ENCODE measurements around the gene KDM4E. TPM values are rescaled to one million over a fixed set of nuclear protein-coding genes. Genes with fewer than 3 reads are reported as not detected.

KDM4E gene
- polyA plus RNA-seq, 1 donor (not counting 4 experiments of a cell fraction or from before 2014, with no cell fraction given) = not detected

DNA sequence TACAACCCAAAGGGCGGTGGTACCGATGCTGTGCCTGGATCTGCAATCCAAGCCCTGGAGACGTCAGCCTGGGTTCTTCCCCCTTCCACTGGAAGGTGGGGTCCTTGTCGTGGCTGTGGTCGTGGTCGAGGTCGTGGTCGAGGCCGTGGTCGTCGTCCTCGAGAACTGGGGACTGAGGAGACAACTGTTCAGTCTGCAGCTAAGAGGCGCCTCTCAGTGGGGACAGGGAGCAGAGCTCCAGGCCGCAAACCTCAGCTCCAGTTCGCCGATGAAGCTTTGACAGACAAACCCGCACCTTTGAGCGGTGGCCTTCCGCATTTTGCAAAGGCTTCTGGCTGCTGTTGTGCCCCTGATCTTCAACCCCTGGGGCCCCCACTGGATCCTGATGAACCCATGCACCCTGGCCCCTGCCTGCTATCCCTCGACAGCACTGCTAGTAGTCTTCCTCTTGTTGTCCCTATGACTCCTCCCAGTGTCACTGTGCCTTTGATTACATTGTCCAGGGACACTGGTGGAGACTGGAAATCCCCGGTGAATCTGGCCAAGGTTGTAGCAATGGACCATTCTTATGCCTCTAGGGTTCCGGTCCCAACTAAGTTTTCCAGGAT is 25.6 kb downstream of the KDM4E start:
- Histone ChIP-seq H3K4me2 (ENCODE audit: control insufficient read depth, extremely low read depth, insufficient read depth, low read depth, low read length) (no peak overlapping the region), H4K20me1 (ENCODE audit: control insufficient read depth, extremely low read depth, insufficient read depth, low read length) (no peaks in the 10 kb centered on the region), H3K9me3 (ENCODE audit: control insufficient read depth, low read depth, low read length) (no peaks in the 10 kb centered on the region), H3K79me2 (ENCODE audit: control insufficient read depth, insufficient read depth, low read length) (no peaks in the 10 kb centered on the region), H3K9me1 (ENCODE audit: control insufficient read depth, extremely low read depth, insufficient read depth, low read length) (no peaks in the 10 kb centered on the region), H3K27me3 (ENCODE audit: control insufficient read depth, extremely low read depth, insufficient read depth, low read length) (peaks cover 7% of the 10 kb centered on the region), H3K4me1 (ENCODE audit: control insufficient read depth, extremely low read depth, insufficient read depth, low read length) (no peaks in the 10 kb centered on the region), H3K27ac (ENCODE audit: control insufficient read depth, insufficient read depth, low read length) (no peak overlapping the region), H3K36me3 (ENCODE audit: control insufficient read depth in 2 of 2, extremely low read depth in 1 of 2, insufficient read depth in 2 of 2, low read length in 2 of 2) (no peaks in the 10 kb centered on the region), H3K9ac (ENCODE audit: control insufficient read depth, extremely low read depth, insufficient read depth, low read length) (no peak overlapping the region), H2AFZ (ENCODE audit: control insufficient read depth, low read length) (no peak overlapping the region), H3K4me3 (ENCODE audit: control insufficient read depth in 2 of 3, extremely low read depth in 1 of 3, insufficient read depth in 2 of 3, low read depth in 1 of 3, low read length in 3 of 3) (no peak overlapping the region)
- DNase-seq (ENCODE audit: low read depth, low spot score) (no peak), FAIRE-seq (no peak)
- TF ChIP-seq EZH2 (IDR thresholded peaks at IDR 0.05; ENCODE audit: low read length) = no peak
- TF ChIP-seq, protein P1, sequence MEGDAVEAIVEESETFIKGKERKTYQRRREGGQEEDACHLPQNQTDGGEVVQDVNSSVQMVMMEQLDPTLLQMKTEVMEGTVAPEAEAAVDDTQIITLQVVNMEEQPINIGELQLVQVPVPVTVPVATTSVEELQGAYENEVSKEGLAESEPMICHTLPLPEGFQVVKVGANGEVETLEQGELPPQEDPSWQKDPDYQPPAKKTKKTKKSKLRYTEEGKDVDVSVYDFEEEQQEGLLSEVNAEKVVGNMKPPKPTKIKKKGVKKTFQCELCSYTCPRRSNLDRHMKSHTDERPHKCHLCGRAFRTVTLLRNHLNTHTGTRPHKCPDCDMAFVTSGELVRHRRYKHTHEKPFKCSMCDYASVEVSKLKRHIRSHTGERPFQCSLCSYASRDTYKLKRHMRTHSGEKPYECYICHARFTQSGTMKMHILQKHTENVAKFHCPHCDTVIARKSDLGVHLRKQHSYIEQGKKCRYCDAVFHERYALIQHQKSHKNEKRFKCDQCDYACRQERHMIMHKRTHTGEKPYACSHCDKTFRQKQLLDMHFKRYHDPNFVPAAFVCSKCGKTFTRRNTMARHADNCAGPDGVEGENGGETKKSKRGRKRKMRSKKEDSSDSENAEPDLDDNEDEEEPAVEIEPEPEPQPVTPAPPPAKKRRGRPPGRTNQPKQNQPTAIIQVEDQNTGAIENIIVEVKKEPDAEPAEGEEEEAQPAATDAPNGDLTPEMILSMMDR (optimal IDR thresholded peaks at IDR 0.05 in 1 of 3, IDR thresholded peaks at IDR 0.05 in 1 of 3, conservative IDR thresholded peaks at IDR 0.05 in 1 of 3; ENCODE audit: extremely low read depth in 1 of 3, insufficient read depth in 2 of 3, low read length in 3 of 3) = no peak
- dilution Hi-C loops (cut with MboI; ENCODE audit: extremely low pct_ligation_motif_present, low sequenced_read_pairs) = no loop called here

DNA sequence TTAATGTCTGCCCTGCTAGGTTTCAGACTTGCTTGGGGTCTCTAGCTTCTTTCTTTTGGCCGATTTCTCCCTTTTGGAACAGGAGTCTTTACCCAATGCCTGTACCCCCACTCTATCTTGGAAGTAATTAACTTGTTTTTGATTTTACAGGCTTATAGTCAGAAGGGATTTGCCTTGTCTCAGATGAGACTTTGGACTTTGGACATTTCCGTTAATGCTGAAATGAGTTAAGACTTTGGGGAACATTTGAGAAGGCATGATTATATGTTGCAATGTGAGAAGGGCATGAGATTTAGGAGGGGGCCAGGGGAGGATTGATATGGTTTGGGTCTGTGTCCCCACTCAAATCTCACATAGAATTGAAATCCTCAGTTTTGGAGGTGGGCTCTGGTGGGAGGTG is 29.3 kb downstream of the KDM4E start:
- Histone ChIP-seq H3K4me3 (ENCODE audit: control insufficient read depth in 2 of 3, extremely low read depth in 1 of 3, insufficient read depth in 2 of 3, low read depth in 1 of 3, low read length in 3 of 3) (no peak overlapping the region), H3K4me2 (ENCODE audit: control insufficient read depth, extremely low read depth, insufficient read depth, low read depth, low read length) (no peak overlapping the region)
- dilution Hi-C loops (cut with MboI; ENCODE audit: extremely low pct_ligation_motif_present, low sequenced_read_pairs) = no loop called here

More for the DNA sequence above, 29.3 kb downstream of the KDM4E start:
- no peak overlapping the region for H3K9ac ChIP-seq (ENCODE audit: control insufficient read depth, extremely low read depth, insufficient read depth, low read length)
- no peak for FAIRE-seq
- H2AFZ ChIP-seq (ENCODE audit: control insufficient read depth, low read length) = no peak overlapping the region
- peaks cover 7% of the 10 kb centered on the region for H3K27me3 ChIP-seq (ENCODE audit: control insufficient read depth, extremely low read depth, insufficient read depth, low read length)
- no peaks in the 10 kb centered on the region for H3K9me1 ChIP-seq (ENCODE audit: control insufficient read depth, extremely low read depth, insufficient read depth, low read length)
- no peaks in the 10 kb centered on the region for H3K36me3 ChIP-seq (ENCODE audit: control insufficient read depth in 2 of 2, extremely low read depth in 1 of 2, insufficient read depth in 2 of 2, low read length in 2 of 2)
- H3K79me2 ChIP-seq (ENCODE audit: control insufficient read depth, insufficient read depth, low read length) = no peaks in the 10 kb centered on the region
- no peaks in the 10 kb centered on the region for H3K9me3 ChIP-seq (ENCODE audit: control insufficient read depth, low read depth, low read length)
- H4K20me1 ChIP-seq (ENCODE audit: control insufficient read depth, extremely low read depth, insufficient read depth, low read length) = no peaks in the 10 kb centered on the region
- H3K4me1 ChIP-seq (ENCODE audit: control insufficient read depth, extremely low read depth, insufficient read depth, low read length) = no peaks in the 10 kb centered on the region
- no peak for TF ChIP-seq EZH2 (IDR thresholded peaks at IDR 0.05; ENCODE audit: low read length)
- DNase-seq (ENCODE audit: low read depth, low spot score) = no peak
- no peak overlapping the region for H3K27ac ChIP-seq (ENCODE audit: control insufficient read depth, insufficient read depth, low read length)
